Measurements from ENCODE around the gene KAZN.
A peak's percentile ranks its signal among the peaks of the same experiment; 100 is the strongest.

The KAZN gene

GRCh38 chr1:14822996-14823395, 224.5 kb downstream of the KAZN start:
- DNase-seq (ENCODE audit: low read depth): no peak
- no peak for TF ChIP-seq CTCF (IDR thresholded peaks at IDR 0.05; ENCODE audit: insufficient read depth, low read depth, low read length, missing control alignments)
- H3K4me3 ChIP-seq (ENCODE audit: low read depth, low read length): no peak overlapping the region

GRCh38 chr1:14824314-14824915, 225.9 kb downstream of the KAZN start:
- no peak overlapping the region for H3K4me3 ChIP-seq (ENCODE audit: low read depth, low read length)
- peak; percentile 57 for DNase-seq (ENCODE audit: low read depth)
- TF ChIP-seq CTCF (IDR thresholded peaks at IDR 0.05; ENCODE audit: insufficient read depth, low read depth, low read length, missing control alignments): no peak

- DNase-seq (ENCODE audit: low read depth): no peak
- H3K4me3 ChIP-seq (ENCODE audit: low read depth, low read length): no peak overlapping the region
- TF ChIP-seq CTCF (IDR thresholded peaks at IDR 0.05; ENCODE audit: insufficient read depth, low read depth, low read length, missing control alignments): no peak
Observed at GRCh38 chr1:14825396-14825795, 226.9 kb downstream of the KAZN start.

GRCh38 chr1:14826172-14826636, 227.7 kb downstream of the KAZN start:
- TF ChIP-seq CTCF (IDR thresholded peaks at IDR 0.05; ENCODE audit: insufficient read depth, low read depth, low read length, missing control alignments): no peak
- no peak for DNase-seq (ENCODE audit: low read depth)

GRCh38 chr1:14826731-14827326, 228.3 kb downstream of the KAZN start:
- TF ChIP-seq CTCF (IDR thresholded peaks at IDR 0.05; ENCODE audit: insufficient read depth, low read depth, low read length, missing control alignments): no peak
- DNase-seq (ENCODE audit: low read depth): no peak

More at GRCh38 chr1:14826172-14826636, 227.7 kb downstream of the KAZN start:
- H3K4me3 ChIP-seq (ENCODE audit: low read depth, low read length): no peak overlapping the region

GRCh38 chr1:14827870-14828269, 229.4 kb downstream of the KAZN start:
- DNase-seq (ENCODE audit: low read depth): no peak
- H3K4me3 ChIP-seq (ENCODE audit: low read depth, low read length): no peak overlapping the region
- no peak for TF ChIP-seq CTCF (IDR thresholded peaks at IDR 0.05; ENCODE audit: insufficient read depth, low read depth, low read length, missing control alignments)

More at GRCh38 chr1:14826731-14827326, 228.3 kb downstream of the KAZN start:
- no peak overlapping the region for H3K4me3 ChIP-seq (ENCODE audit: low read depth, low read length)
